A549 (cell line): ENCODE measurements around the gene CSF3. TPM values are rescaled to one million over a fixed set of nuclear protein-coding genes. Genes with fewer than 3 reads are reported as not detected.

Experiments
- ATAC-seq, 2 experiments: fragments of 200-7000 bp in 1 of 2; fragments of >200 bp in 1 of 2; cut with Nextera tagmentation in 1 of 2; cut with Tn5 transposase in 1 of 2; 3 replicates each; pipeline versions ENCODE4 v1.8.0 to v1.9.1; 2018 to 2020; ENCODE audit warnings: mild to moderate bottlenecking in 1 of 2, moderate library complexity in 1 of 2
- CTCF ChIA-PET: fragments of 300-600 bp; sonication (Branson Sonifier 250); formaldehyde crosslinking; extraction: SDS; loops from one replicate; lab custom pipeline; 2021; ENCODE audit warnings: antibody characterized with exemption, inconsistent platforms; lab: Yijun Ruan, JAX
- POLR2A ChIA-PET: fragments of 350-600 bp; formaldehyde crosslinking; extraction: SDS; loops from one replicate; lab custom pipeline; 2021; ENCODE audit warnings: antibody characterized with exemption, inconsistent platforms; lab: Yijun Ruan, JAX
- DNase-seq, 2 experiments: peaks; one replicate each; pipeline versions ENCODE4 v3.0.0 to v3.0.0-alpha.2; 2011 to 2016; ENCODE audit warnings: low read depth in 1 of 2, low spot score in 1 of 2
- FAIRE-seq: peaks from 2 replicates; lab custom pipeline; 2011; peaks lifted over from hg19 to GRCh38; lab: Jason Lieb, UNC
- H3K27ac ChIP-seq, 2 experiments: fragments of >200 bp; sonication (Bioruptor Twin); formaldehyde crosslinking; 3 replicates each; pipeline ENCODE4 v1.5.1; 2016 to 2017
- H3K4me1 ChIP-seq: fragments of >200 bp; sonication (Bioruptor Twin); formaldehyde crosslinking; 3 replicates; pipeline ENCODE4 v1.6.1; 2016
- H3K4me2 ChIP-seq: fragments of >200 bp; sonication (Bioruptor Twin); formaldehyde crosslinking; 3 replicates; pipeline ENCODE4 v1.6.1; 2016
- H3K4me3 ChIP-seq: fragments of >200 bp; sonication (Bioruptor Twin); formaldehyde crosslinking; 3 replicates; pipeline ENCODE4 v1.5.1; 2016
- H3K9me3 ChIP-seq: fragments of >200 bp; sonication (Bioruptor Twin); formaldehyde crosslinking; 3 replicates; pipeline ENCODE4 v1.6.1; 2016
- EHMT2 ChIP-seq: fragments of 200-600 bp; sonication (generic); IDR thresholded peaks from 2 replicates; pipeline ENCODE4 v1.6.1; 2016; ENCODE audit warnings: antibody characterized with exemption, low read depth, mild to moderate bottlenecking, moderate library complexity
- ESRRA ChIP-seq: fragments of 150-350 bp; IDR thresholded peaks from 2 replicates; pipeline ENCODE4 v1.6.1; 2014; ENCODE audit warnings: mild to moderate bottlenecking, low read length, borderline replicate concordance
- FOXS1 ChIP-seq: fragments of 250-450 bp; sonication (Bioruptor Pico); IDR thresholded peaks from 2 replicates; pipeline ENCODE4 v1.5.0; 2020; ENCODE audit warnings: mild to moderate bottlenecking, moderate library complexity
- KDM5A ChIP-seq: fragments of 200-600 bp; sonication (generic); IDR thresholded peaks from 2 replicates; pipeline ENCODE4 v1.6.1; 2016; ENCODE audit warnings: antibody characterized with exemption, mild to moderate bottlenecking
- MAZ ChIP-seq: fragments of 150-350 bp; IDR thresholded peaks from 2 replicates; pipeline ENCODE4 v1.6.1; 2014; ENCODE audit warnings: antibody characterized with exemption, low read depth, low read length, borderline replicate concordance
- WGBS: methylation state at CpG from one replicate; pipeline ENCODE4 v1.1.6; 2017; ENCODE audit errors: missing lambda C conversion rate; 5-methylcytosine and 5-hydroxymethylcytosine counted together
- polyA plus RNA-seq, 4 experiments: library from polyadenylated mRNA; depleted of rRNA in 3 of 4; stranded (reverse); fragments of >200 nt; fragmentation: RNase III in 1 of 4; extraction: RNeasy Plus Mini Kit Qiagen cat#74134 plus additional on column Dnase treatment in 1 of 4; gene quantifications; 2 replicates in 3 of 4; 3 replicates in 1 of 4; pipeline ENCODE4 v1.2.3, GENCODE V29; 2011 to 2017
- small RNA-seq, 6 experiments: library from RNA; depleted of rRNA; stranded (forward); fragments of <200 nt; gene quantifications; one replicate each; pipeline ENCODE3, GENCODE V24; 2012
- TF ChIP-seq, protein P1 (sequence below): IDR thresholded peaks from 2 replicates; pipeline ENCODE4 v1.6.1; 2012; ENCODE audit warnings: low read depth, borderline replicate concordance

Gene CSF3
- polyA plus RNA-seq, 2 of the 4 experiments (the other 2 are of a cell fraction), result not detected

DNA sequence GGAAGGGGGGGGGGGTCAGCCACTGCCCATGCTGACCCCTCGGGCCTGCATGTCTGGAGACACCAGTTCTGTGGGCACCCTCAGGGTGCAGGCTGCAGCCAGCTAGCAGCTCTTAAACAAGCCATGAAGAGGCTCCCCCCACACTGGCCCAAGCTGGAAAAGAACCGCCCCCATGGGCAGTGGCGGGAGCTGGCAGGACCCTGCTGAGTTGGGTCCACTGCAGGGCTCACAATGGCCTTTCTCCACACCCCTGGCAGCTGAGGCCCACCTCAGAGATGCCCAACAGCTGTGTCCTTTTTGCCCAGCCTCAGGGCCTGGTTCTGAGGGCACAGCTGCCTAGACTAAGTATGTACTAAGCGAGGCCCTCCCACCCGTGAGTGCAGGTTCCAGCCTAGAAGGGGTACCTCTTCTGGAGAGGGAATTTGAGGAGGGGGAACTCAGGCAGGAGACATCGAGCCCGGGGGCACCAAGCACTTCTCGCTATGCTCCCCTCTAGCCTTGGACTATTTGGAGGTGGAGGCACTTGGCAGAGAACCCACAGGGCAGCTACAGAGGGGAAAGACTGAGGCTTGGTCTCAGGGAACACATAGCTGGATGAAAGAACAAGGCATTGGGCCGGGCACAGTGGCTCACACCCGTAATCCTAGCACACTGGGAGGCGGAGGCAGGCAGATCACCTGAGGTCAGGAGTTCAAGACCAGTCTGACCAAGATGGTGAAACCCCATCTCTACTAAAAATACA is 50.7 kb downstream of the CSF3 start:
- FAIRE-seq (no peak), DNase-seq (no peak), ATAC-seq (no peak)
- Histone ChIP-seq H3K4me2 (peak overlapping the region; percentile 97), H3K4me3 (0 out of 3 replicates have a peak overlapping the region, but pooled peaks have one; percentile 98), H3K27ac (peak overlapping the region; percentile 69 to 92), H3K4me1 (peaks cover 67% of the 10 kb centered on the region), H3K9me3 (no peaks in the 10 kb centered on the region)
- CTCF ChIA-PET, result interaction anchor here (0.7 to 34.4 kb wide), 15 partner anchors 12 to 289 kb away, joined by 3 to 919 read pairs (median 10); partner anchors contain the start of genes CSF3, MSL1 and NR1D1
- POLR2A ChIA-PET, result interaction anchor here (0.6 to 2.3 kb wide), 6 partner anchors 12 to 384 kb away, joined by 3 to 16 read pairs (median 6); partner anchors contain the start of genes MED24, NR1D1 and PSMD3
- TF ChIP-seq, protein P1, sequence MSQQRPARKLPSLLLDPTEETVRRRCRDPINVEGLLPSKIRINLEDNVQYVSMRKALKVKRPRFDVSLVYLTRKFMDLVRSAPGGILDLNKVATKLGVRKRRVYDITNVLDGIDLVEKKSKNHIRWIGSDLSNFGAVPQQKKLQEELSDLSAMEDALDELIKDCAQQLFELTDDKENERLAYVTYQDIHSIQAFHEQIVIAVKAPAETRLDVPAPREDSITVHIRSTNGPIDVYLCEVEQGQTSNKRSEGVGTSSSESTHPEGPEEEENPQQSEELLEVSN, result no peak
- TF ChIP-seq EHMT2 (no peak), MAZ (no peak), FOXS1 (CRISPR knock-in tag) (no peak), ESRRA (no peak), KDM5A (no peak)
- 79% methylated on average over 9 of the region's 11 CpGs for WGBS

Small RNAs within 50 kb of the gene (small RNA-seq; reads per million reads assigned to genes)
- 10.4 to 410 (median 71.9) reads per million in 6 experiments for gene SNORD124

Other genes with a start within 250 kb of the CSF3 start
- not detected in 2 replicates for gene IKZF3, start 151.1 kb upstream of the CSF3 start, polyA plus RNA-seq (2011; rRNA removed)
- gene IKZF3, start 151.1 kb upstream of the CSF3 start, polyA plus RNA-seq (2017; fragmentation: RNase III; extraction: RNeasy Plus Mini Kit Qiagen cat#74134 plus additional on column Dnase treatment), result not detected in 3 replicates
- gene ZPBP2, start 147.2 kb upstream of the CSF3 start, polyA plus RNA-seq (2011; rRNA removed), result not detected in 2 replicates
- not detected in 3 replicates for gene ZPBP2, start 147.2 kb upstream of the CSF3 start, polyA plus RNA-seq (2017; fragmentation: RNase III; extraction: RNeasy Plus Mini Kit Qiagen cat#74134 plus additional on column Dnase treatment)
- gene GSDMB, start 96.8 kb upstream of the CSF3 start, polyA plus RNA-seq (2011; rRNA removed), result 7.7 and 9.4 TPM in 2 replicates
- 4.9 to 6.8 TPM (median 6.4 TPM) in 3 replicates for gene GSDMB, start 96.8 kb upstream of the CSF3 start, polyA plus RNA-seq (2017; fragmentation: RNase III; extraction: RNeasy Plus Mini Kit Qiagen cat#74134 plus additional on column Dnase treatment)
- 26.9 and 49.0 TPM in 2 replicates for gene ORMDL3, start 87.8 kb upstream of the CSF3 start, polyA plus RNA-seq (2011; rRNA removed)
- gene ORMDL3, start 87.8 kb upstream of the CSF3 start, polyA plus RNA-seq (2017; fragmentation: RNase III; extraction: RNeasy Plus Mini Kit Qiagen cat#74134 plus additional on column Dnase treatment), result 41.4 to 52.1 TPM (median 51.0 TPM) in 3 replicates
- gene LRRC3C, start 87.7 kb upstream of the CSF3 start, polyA plus RNA-seq (2011; rRNA removed), result not detected in 2 replicates
- gene LRRC3C, start 87.7 kb upstream of the CSF3 start, polyA plus RNA-seq (2017; fragmentation: RNase III; extraction: RNeasy Plus Mini Kit Qiagen cat#74134 plus additional on column Dnase treatment), result not detected in 3 replicates
- not detected in 2 replicates for gene GSDMA, start 52.4 kb upstream of the CSF3 start, polyA plus RNA-seq (2011; rRNA removed)
- gene GSDMA, start 52.4 kb upstream of the CSF3 start, polyA plus RNA-seq (2017; fragmentation: RNase III; extraction: RNeasy Plus Mini Kit Qiagen cat#74134 plus additional on column Dnase treatment), result not detected in 3 replicates
- gene PSMD3, start 34.6 kb upstream of the CSF3 start, polyA plus RNA-seq (2011; rRNA removed), result 87.7 and 113 TPM in 2 replicates
- gene PSMD3, start 34.6 kb upstream of the CSF3 start, polyA plus RNA-seq (2017; fragmentation: RNase III; extraction: RNeasy Plus Mini Kit Qiagen cat#74134 plus additional on column Dnase treatment), result 186 to 193 TPM (median 187 TPM) in 3 replicates
- gene MED24, start 39.0 kb downstream of the CSF3 start, polyA plus RNA-seq (2011; rRNA removed), result 63.6 and 89.5 TPM in 2 replicates
- gene MED24, start 39.0 kb downstream of the CSF3 start, polyA plus RNA-seq (2017; fragmentation: RNase III; extraction: RNeasy Plus Mini Kit Qiagen cat#74134 plus additional on column Dnase treatment), result 60.7 to 64.5 TPM (median 60.8 TPM) in 3 replicates
- gene THRA, start 47.5 kb downstream of the CSF3 start, polyA plus RNA-seq (2011; rRNA removed), result 20.1 and 27.4 TPM in 2 replicates
- 16.1 to 23.7 TPM (median 22.5 TPM) in 3 replicates for gene THRA, start 47.5 kb downstream of the CSF3 start, polyA plus RNA-seq (2017; fragmentation: RNase III; extraction: RNeasy Plus Mini Kit Qiagen cat#74134 plus additional on column Dnase treatment)
- gene NR1D1, start 85.1 kb downstream of the CSF3 start, polyA plus RNA-seq (2011; rRNA removed), result 1.2 and 2.4 TPM in 2 replicates
- 3.0 to 4.6 TPM (median 4.4 TPM) in 3 replicates for gene NR1D1, start 85.1 kb downstream of the CSF3 start, polyA plus RNA-seq (2017; fragmentation: RNase III; extraction: RNeasy Plus Mini Kit Qiagen cat#74134 plus additional on column Dnase treatment)
- 87.8 and 95.1 TPM in 2 replicates for gene MSL1, start 106.5 kb downstream of the CSF3 start, polyA plus RNA-seq (2011; rRNA removed)
- 60.4 to 70.1 TPM (median 64.8 TPM) in 3 replicates for gene MSL1, start 106.5 kb downstream of the CSF3 start, polyA plus RNA-seq (2017; fragmentation: RNase III; extraction: RNeasy Plus Mini Kit Qiagen cat#74134 plus additional on column Dnase treatment)
- gene CASC3, start 125.1 kb downstream of the CSF3 start, polyA plus RNA-seq (2011; rRNA removed), result 62.8 and 67.9 TPM in 2 replicates
- gene CASC3, start 125.1 kb downstream of the CSF3 start, polyA plus RNA-seq (2017; fragmentation: RNase III; extraction: RNeasy Plus Mini Kit Qiagen cat#74134 plus additional on column Dnase treatment), result 44.5 to 48.2 TPM (median 45.5 TPM) in 3 replicates
- 3.7 and 4.1 TPM in 2 replicates for gene RAPGEFL1, start 162.0 kb downstream of the CSF3 start, polyA plus RNA-seq (2011; rRNA removed)
- 4.7 to 4.8 TPM (median 4.8 TPM) in 3 replicates for gene RAPGEFL1, start 162.0 kb downstream of the CSF3 start, polyA plus RNA-seq (2017; fragmentation: RNase III; extraction: RNeasy Plus Mini Kit Qiagen cat#74134 plus additional on column Dnase treatment)
- gene WIPF2, start 203.9 kb downstream of the CSF3 start, polyA plus RNA-seq (2011; rRNA removed), result 13.8 and 15.3 TPM in 2 replicates
- gene WIPF2, start 203.9 kb downstream of the CSF3 start, polyA plus RNA-seq (2017; fragmentation: RNase III; extraction: RNeasy Plus Mini Kit Qiagen cat#74134 plus additional on column Dnase treatment), result 19.3 to 21.5 TPM (median 20.8 TPM) in 3 replicates